Liver (tissue), 3 donors: ENCODE data around the gene ISCA1.

Experiments
- CTCF ChIP-seq: fragments of 150-350 bp; IDR thresholded peaks from 2 replicates; pipeline ENCODE4 v1.5.1; 2017; ENCODE audit warnings: improper control_type of control experiment, low read depth, low read length; ENCODE audit not compliant: missing input control
- FOXA1 ChIP-seq: IDR thresholded peaks from 2 replicates; pipeline ENCODE4 v1.6.1; 2016; ENCODE audit warnings: antibody characterized with exemption
- MAX ChIP-seq: IDR thresholded peaks from 2 replicates; pipeline ENCODE4 v1.6.1; 2016; ENCODE audit warnings: antibody characterized with exemption
- RAD21 ChIP-seq, 2 donors: IDR thresholded peaks; 2 replicates each; pipeline ENCODE4 v1.6.1; 2016; ENCODE audit warnings: antibody characterized with exemption in 2 of 2, mild to moderate bottlenecking in 2 of 2
- SP1 ChIP-seq: IDR thresholded peaks from 2 replicates; pipeline ENCODE4 v1.6.1; 2018; ENCODE audit warnings: antibody characterized with exemption, mild to moderate bottlenecking
- TAF1 ChIP-seq: conservative IDR thresholded peaks from 2 replicates; pipeline ENCODE4 v1.6.1; 2016; ENCODE audit warnings: antibody characterized with exemption, mild to moderate bottlenecking
- ZBTB33 ChIP-seq: IDR thresholded peaks from 2 replicates; pipeline ENCODE4 v1.6.1; 2016; ENCODE audit warnings: antibody characterized with exemption
- donor health status: healthy.
- donor health status: healthy.

- TF ChIP-seq ZBTB33 = no peak
- no peak for TF ChIP-seq CTCF
- no peak for TF ChIP-seq RAD21 (IDR thresholded peaks at IDR 0.05)
- TF ChIP-seq FOXA1 = no peak
- no peak for TF ChIP-seq MAX
- TF ChIP-seq TAF1 = no peak
- TF ChIP-seq SP1 = no peak
These were observed 32.7 kb upstream of the ISCA1 start for GRCh38 chr9:86315078-86315477.
